ENCODE results near the gene VMAC.
"Not testable (repeated sequence)": the region's sequence is repeated elsewhere in the genome, so short reads cannot be mapped to it uniquely, and the experiment has no call there.

The VMAC gene

DNA sequence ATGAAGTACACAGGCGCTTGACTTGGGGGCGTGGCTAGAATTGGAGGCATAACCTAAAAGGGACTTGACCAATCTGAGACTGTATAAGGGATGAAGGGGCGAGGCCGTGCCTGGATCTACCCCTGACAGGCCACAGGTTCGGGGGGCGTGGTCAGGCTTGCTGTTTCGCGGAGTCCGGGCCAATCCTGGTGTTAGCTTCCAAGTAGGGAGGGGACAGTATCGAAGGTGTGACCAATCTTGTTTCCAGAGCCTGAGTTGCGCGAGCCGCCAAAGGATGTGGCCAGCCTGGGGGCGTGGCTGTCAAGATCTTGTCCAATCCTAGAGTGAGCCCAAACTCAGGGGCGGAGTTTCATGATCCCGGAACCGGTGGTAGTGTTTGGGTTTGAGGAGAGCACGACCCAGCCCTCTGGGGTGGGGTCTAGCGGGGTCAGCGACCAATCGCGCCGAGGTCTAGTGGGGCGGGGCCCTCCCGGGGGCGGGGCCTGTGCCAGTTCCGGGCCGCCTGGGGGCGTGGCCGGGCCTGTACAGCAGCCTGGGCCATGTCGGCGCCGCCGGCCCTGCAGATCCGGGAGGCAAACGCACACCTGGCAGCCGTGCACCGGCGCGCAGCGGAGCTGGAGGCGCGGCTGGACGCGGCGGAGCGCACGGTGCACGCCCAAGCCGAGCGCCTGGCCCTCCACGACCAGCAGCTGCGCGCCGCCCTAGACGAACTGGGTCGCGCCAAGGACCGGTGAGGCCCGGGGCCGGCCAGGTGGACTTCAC lies at the start of gene VMAC:
Gene VMAC (plus strand): TSS at position 521 of the 762 bp plus-strand sequence. CDS start 19 bp downstream, at position 540.
- TF ChIP-seq, protein P1, sequence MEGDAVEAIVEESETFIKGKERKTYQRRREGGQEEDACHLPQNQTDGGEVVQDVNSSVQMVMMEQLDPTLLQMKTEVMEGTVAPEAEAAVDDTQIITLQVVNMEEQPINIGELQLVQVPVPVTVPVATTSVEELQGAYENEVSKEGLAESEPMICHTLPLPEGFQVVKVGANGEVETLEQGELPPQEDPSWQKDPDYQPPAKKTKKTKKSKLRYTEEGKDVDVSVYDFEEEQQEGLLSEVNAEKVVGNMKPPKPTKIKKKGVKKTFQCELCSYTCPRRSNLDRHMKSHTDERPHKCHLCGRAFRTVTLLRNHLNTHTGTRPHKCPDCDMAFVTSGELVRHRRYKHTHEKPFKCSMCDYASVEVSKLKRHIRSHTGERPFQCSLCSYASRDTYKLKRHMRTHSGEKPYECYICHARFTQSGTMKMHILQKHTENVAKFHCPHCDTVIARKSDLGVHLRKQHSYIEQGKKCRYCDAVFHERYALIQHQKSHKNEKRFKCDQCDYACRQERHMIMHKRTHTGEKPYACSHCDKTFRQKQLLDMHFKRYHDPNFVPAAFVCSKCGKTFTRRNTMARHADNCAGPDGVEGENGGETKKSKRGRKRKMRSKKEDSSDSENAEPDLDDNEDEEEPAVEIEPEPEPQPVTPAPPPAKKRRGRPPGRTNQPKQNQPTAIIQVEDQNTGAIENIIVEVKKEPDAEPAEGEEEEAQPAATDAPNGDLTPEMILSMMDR (IDR thresholded peaks at IDR 0.05; ENCODE audit: low read depth, low read length): no peak
- peak; percentile 100 for DNase-seq (ENCODE audit: extremely low read depth, low read depth)

- not testable (repeated sequence) for DNase-seq (ENCODE audit: extremely low read depth, low read depth)
These were observed 49.5 kb upstream of the VMAC start for GRCh38 chr19:5855151-5855550.

- DNase-seq (ENCODE audit: extremely low read depth, low read depth): no peak
- TF ChIP-seq, protein P1 (IDR thresholded peaks at IDR 0.05; ENCODE audit: low read depth, low read length): no peak
These were observed 47.2 kb upstream of the VMAC start for GRCh38 chr19:5857203-5858081.

- DNase-seq (ENCODE audit: extremely low read depth, low read depth): no peak
- TF ChIP-seq, protein P1 (IDR thresholded peaks at IDR 0.05; ENCODE audit: low read depth, low read length): no peak
These were observed 41.5 kb upstream of the VMAC start for GRCh38 chr19:5863030-5863665.

GRCh38 chr19:5864013-5864720 lies 40.5 kb upstream of the VMAC start:
- TF ChIP-seq, protein P1 (IDR thresholded peaks at IDR 0.05; ENCODE audit: low read depth, low read length): no peak
- no peak for DNase-seq (ENCODE audit: extremely low read depth, low read depth)

DNA sequence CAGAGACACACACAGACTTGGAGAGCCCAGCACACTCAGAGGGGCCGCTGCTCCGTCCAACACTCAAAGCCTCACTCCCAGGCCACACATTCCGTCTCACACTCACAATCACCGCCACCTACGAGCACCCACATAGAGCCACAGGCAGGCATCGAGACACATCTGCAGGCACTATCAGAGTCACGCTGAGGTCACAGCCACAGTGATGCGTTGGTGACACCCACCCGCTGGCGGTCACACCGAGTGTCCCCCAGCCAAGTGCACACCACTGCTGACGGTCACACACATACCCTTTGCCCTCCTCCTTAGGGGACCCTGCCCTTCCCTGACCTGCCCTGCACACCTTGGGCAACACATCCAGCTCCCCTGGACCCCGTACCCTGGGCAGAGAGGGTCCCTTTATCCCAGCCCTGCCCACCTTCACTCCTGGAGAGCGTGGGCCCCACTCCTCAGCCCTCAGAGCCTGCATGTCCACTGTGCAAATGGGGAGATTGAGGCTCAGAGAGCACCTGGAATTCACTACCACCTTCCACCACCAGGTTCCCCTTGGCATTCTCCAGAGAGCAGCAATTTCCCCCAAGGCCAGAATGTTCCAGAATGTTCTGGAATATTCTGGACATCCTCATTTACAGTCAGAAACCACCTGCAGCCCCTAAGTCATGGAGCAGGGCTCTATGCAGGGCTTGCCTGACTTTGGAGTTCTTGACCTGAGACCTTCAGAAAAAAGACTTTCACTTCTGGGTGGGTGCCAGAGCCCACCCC lies 39.8 kb upstream of the VMAC start:
- TF ChIP-seq, protein P1 (IDR thresholded peaks at IDR 0.05; ENCODE audit: low read depth, low read length): no peak
- no peak for DNase-seq (ENCODE audit: extremely low read depth, low read depth)

- TF ChIP-seq, protein P1 (IDR thresholded peaks at IDR 0.05; ENCODE audit: low read depth, low read length): no peak
- no peak for DNase-seq (ENCODE audit: extremely low read depth, low read depth)
These were observed 38.9 kb upstream of the VMAC start for GRCh38 chr19:5865772-5866171.

All from AG09319 (cell line).